ENCODE results near the gene NBEAL2. TPM values are rescaled to one million over a fixed set of nuclear protein-coding genes. Genes with fewer than 3 reads are reported as not detected.

Gene NBEAL2
- total and polyA plus RNA-seq, 5 donors from 2014 or later: 4.7 to 429 (median 10.1) TPM

DNA sequence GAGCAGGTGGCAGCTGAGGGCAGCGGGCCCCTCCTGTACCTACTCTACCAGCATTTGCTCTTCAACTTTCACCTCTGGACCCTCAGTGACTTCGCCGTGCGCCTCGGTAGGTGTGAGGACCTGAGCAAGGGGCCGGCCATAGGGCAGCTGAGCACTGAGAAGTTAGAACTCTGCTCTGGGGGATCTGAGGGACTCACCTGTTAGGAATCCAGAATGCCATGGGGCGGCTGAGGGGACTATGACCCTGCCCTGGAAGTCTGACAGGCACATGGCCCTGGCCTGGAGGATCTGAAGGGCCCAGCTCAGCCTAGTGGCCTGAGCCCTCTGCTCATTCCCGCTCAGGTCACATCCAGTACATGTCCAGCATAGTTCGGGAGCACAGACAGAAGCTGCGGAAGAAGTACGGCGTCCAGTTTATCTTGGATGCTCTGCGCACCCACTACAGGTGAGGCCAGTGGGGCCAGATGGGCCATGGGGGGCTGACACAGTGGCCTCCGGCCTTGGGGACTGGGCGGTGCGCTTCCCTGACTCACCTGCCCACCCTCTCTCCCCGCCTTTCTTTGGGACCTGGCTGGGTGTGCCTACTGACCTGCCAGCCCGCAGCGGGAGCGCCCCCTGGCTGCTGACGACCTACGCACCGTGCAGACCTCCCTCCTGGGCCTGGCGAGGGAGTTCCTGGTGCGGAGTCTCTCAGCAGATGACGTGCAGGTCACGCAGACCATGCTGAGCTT lies 18.8 kb downstream of the NBEAL2 start:
- ATAC-seq (ENCODE audit: low read depth in 2 of 2) (peak; percentile 59 to 74), DNase-seq (peak; percentile 52 to 73 (median 68))
- no peaks in the 10 kb centered on the region for H3K27me3 Mint-ChIP-seq
- H3K27me3 ChIP-seq (ENCODE audit: control insufficient read depth, insufficient read depth, low read length): no peaks in the 10 kb centered on the region
- no peaks in the 10 kb centered on the region for H3K9me3 ChIP-seq (ENCODE audit: control insufficient read depth in 2 of 2, low read length in 2 of 2)
- H3K4me1 ChIP-seq (ENCODE audit: control insufficient read depth, insufficient read depth, low read length, poor library complexity, severe bottlenecking): no peaks in the 10 kb centered on the region
- H3K27ac ChIP-seq (ENCODE audit: insufficient read depth, low read length, poor library complexity, severe bottlenecking): no peak overlapping the region
- H3K36me3 Mint-ChIP-seq: peaks cover 17% of the 10 kb centered on the region
- H3K36me3 ChIP-seq (ENCODE audit: control insufficient read depth, insufficient read depth, low read length): peaks cover 91% of the 10 kb centered on the region
- peaks cover 0 to 13% (median 6%) of the 10 kb centered on the region in 4 donors for H3K4me1 Mint-ChIP-seq
- peak overlapping the region in 1 of 4 donors; percentile 63 for H3K4me3 Mint-ChIP-seq
- H3K4me3 ChIP-seq (ENCODE audit: low read depth, low read length): no peak overlapping the region
- no peaks in the 10 kb centered on the region for H3K9me3 Mint-ChIP-seq
- H3K27ac Mint-ChIP-seq: peak overlapping the region in 2 of 3 donors; percentile 5 to 94

DNA sequence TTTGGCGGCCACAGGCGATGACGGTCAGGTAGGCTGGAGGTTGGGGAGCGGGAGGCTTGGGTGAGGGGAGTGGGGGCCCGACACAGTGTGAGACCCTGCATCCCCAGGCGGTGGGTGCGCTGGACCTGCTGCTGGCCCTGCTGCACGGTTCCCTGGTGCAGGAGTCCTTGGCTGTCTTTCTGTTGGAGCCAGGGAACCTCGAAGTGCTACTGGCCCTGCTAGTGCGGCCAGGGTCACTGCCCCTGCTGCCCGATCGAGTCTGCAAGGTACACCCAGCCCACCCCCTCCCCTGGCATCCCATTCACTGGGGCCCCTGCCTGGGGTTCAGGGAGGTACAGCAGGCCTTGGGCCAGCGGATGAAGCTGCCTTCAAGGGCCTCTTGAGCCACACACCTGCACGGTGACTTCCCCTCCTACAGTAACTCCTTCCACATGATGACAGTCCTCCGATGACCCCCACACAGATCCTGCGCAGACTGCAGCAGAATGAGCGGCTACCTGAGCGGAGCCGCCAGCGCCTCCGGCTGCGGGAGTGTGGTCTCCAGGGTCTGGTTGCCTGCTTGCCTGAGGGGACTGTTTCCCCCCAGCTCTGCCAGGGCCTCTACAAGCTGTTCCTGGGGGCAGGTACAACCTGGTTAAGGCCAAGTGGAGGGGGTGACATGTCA lies 19.5 kb downstream of the NBEAL2 start:
- ATAC-seq (ENCODE audit: low read depth in 2 of 2) (no peak), DNase-seq (no peak)
- H3K27me3 ChIP-seq (ENCODE audit: control insufficient read depth, insufficient read depth, low read length): no peaks in the 10 kb centered on the region
- H3K4me3 ChIP-seq (ENCODE audit: low read depth, low read length): no peak overlapping the region
- no peak overlapping the region for H3K27ac Mint-ChIP-seq
- H3K27ac ChIP-seq (ENCODE audit: insufficient read depth, low read length, poor library complexity, severe bottlenecking): no peak overlapping the region
- H3K36me3 Mint-ChIP-seq: peaks cover 21% of the 10 kb centered on the region
- no peaks in the 10 kb centered on the region for H3K27me3 Mint-ChIP-seq
- peaks cover 92% of the 10 kb centered on the region for H3K36me3 ChIP-seq (ENCODE audit: control insufficient read depth, insufficient read depth, low read length)
- no peaks in the 10 kb centered on the region for H3K9me3 Mint-ChIP-seq
- H3K4me3 Mint-ChIP-seq: peak overlapping the region in 1 of 4 donors; percentile 63
- H3K9me3 ChIP-seq (ENCODE audit: control insufficient read depth in 2 of 2, low read length in 2 of 2): no peaks in the 10 kb centered on the region
- no peaks in the 10 kb centered on the region for H3K4me1 ChIP-seq (ENCODE audit: control insufficient read depth, insufficient read depth, low read length, poor library complexity, severe bottlenecking)
- H3K4me1 Mint-ChIP-seq: peaks cover 0 to 13% (median 6%) of the 10 kb centered on the region in 4 donors

DNA sequence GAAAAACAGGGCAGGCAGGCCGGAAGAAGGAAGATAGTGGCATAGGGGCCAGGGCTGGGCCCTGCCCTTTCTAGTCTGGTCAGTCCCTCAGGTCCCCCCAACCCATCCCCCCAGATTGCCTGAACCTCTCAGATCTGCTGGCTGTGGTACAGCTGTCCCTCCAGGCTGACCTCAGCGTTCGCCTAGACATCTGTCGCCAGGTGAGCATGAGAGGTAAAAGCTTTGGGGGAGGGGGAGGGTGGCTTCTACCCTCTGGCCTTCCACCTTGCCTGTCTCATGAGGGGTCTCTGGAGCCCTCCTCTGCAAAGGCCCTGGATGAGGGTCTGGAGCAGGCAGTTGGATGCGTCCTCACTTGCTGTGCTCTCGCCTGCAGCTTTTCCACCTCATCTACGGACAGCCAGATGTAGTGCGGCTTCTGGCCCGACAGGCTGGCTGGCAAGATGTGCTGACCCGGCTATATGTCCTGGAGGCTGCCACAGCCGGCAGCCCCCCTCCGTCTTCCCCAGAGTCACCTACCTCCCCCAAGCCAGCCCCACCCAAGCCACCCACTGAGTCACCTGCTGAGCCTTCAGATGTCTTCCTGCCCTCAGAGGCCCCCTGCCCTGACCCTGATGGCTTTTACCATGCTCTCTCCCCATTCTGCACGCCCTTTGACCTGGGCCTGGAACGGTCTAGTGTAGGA lies 20.2 kb downstream of the NBEAL2 start:
- Histone ChIP-seq H3K9me3 (ENCODE audit: control insufficient read depth in 2 of 2, low read length in 2 of 2) (no peaks in the 10 kb centered on the region), H3K27ac (ENCODE audit: insufficient read depth, low read length, poor library complexity, severe bottlenecking) (no peak overlapping the region), H3K36me3 (ENCODE audit: control insufficient read depth, insufficient read depth, low read length) (peaks cover 92% of the 10 kb centered on the region), H3K4me1 (ENCODE audit: control insufficient read depth, insufficient read depth, low read length, poor library complexity, severe bottlenecking) (no peaks in the 10 kb centered on the region), H3K4me3 (ENCODE audit: low read depth, low read length) (no peak overlapping the region), H3K27me3 (ENCODE audit: control insufficient read depth, insufficient read depth, low read length) (no peaks in the 10 kb centered on the region)
- H3K36me3 Mint-ChIP-seq: peaks cover 21% of the 10 kb centered on the region
- peaks cover 0 to 13% (median 6%) of the 10 kb centered on the region in 4 donors for H3K4me1 Mint-ChIP-seq
- no peak overlapping the region for H3K27ac Mint-ChIP-seq
- no peaks in the 10 kb centered on the region for H3K9me3 Mint-ChIP-seq
- no peaks in the 10 kb centered on the region for H3K27me3 Mint-ChIP-seq
- ATAC-seq (ENCODE audit: low read depth in 2 of 2) (no peak), DNase-seq (no peak)
- no peak overlapping the region for H3K4me3 Mint-ChIP-seq

DNA sequence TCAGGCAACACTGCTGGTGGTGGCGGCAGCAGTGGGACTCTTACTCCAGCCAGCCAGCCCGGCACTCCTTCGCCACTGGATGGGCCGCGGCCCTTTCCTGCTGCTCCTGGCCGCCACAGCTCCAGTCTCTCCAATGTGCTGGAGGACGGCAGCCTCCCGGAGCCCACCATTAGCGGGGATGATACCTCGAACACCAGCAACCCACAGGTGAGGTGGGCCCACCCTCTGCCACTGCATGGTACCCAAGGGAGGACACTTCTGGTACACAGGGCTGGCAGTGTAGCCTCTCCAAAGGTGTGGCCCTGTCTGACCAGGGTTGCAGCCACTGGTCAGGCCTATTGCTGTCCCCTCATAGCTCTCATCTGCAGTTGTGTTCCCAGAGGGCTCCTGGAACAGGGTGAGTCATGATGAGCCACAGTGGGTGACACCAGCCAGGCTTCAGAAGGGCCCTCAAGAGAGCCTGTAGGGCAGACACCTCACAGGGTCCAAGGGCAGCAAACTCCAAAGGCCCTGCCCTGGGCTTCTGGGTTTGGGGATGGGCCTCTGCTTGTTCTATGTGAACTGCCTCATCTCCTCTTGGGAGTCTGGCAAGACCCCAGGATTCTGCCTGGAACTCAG lies 20.8 kb downstream of the NBEAL2 start:
- H3K27me3 ChIP-seq (ENCODE audit: control insufficient read depth, insufficient read depth, low read length): no peaks in the 10 kb centered on the region
- DNase-seq (no peak), ATAC-seq (ENCODE audit: low read depth in 2 of 2) (no peak)
- Mint-ChIP-seq H3K4me3 (no peak overlapping the region), H3K4me1 (peaks cover 0 to 13% (median 6%) of the 10 kb centered on the region in 4 donors), H3K9me3 (no peaks in the 10 kb centered on the region), H3K36me3 (peaks cover 19% of the 10 kb centered on the region), H3K27me3 (no peaks in the 10 kb centered on the region), H3K27ac (no peak overlapping the region)
- H3K27ac ChIP-seq (ENCODE audit: insufficient read depth, low read length, poor library complexity, severe bottlenecking): no peak overlapping the region
- peaks cover 93% of the 10 kb centered on the region for H3K36me3 ChIP-seq (ENCODE audit: control insufficient read depth, insufficient read depth, low read length)
- H3K4me1 ChIP-seq (ENCODE audit: control insufficient read depth, insufficient read depth, low read length, poor library complexity, severe bottlenecking): no peaks in the 10 kb centered on the region
- H3K9me3 ChIP-seq (ENCODE audit: control insufficient read depth in 2 of 2, low read length in 2 of 2): no peaks in the 10 kb centered on the region
- H3K4me3 ChIP-seq (ENCODE audit: low read depth, low read length): no peak overlapping the region

DNA sequence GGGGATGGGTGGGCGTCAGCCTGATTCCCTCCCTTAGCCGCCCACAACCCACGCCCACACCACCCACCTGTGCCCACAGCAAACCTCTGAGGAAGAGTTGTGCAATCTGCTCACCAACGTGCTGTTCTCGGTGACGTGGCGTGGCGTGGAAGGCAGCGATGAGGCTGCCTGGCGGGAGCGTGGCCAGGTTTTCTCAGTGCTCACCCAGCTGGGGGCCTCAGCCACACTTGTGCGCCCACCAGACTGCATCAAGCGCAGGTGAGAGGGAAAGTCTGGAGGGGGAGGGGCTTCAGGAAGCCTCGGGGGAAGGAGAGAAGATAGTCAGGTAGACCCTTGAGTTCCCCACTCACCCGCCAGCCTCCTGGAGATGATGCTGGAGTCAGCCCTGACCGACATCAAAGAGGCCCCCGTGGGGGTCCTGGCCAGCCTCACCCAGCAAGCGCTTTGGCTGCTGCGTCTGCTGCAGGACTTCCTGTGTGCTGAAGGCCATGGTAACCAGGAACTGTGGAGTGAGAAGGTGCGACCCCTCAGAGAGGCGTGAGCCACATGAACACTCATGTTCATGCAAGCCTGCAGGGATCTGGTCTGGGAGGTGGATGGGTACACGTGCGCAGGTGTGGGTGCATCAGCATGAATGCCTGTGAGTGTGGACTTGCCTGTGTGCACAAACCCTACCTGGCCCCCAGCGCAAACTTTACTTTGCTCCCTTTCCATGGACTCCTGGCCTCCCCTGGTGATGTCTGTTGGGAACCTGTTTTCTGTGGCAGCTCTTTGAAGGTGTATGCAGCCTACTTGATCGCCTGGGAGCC lies 21.7 kb downstream of the NBEAL2 start:
- Histone ChIP-seq H3K9me3 (ENCODE audit: control insufficient read depth in 2 of 2, low read length in 2 of 2) (no peaks in the 10 kb centered on the region), H3K27me3 (ENCODE audit: control insufficient read depth, insufficient read depth, low read length) (no peaks in the 10 kb centered on the region), H3K27ac (ENCODE audit: insufficient read depth, low read length, poor library complexity, severe bottlenecking) (no peak overlapping the region), H3K4me1 (ENCODE audit: control insufficient read depth, insufficient read depth, low read length, poor library complexity, severe bottlenecking) (no peaks in the 10 kb centered on the region), H3K36me3 (ENCODE audit: control insufficient read depth, insufficient read depth, low read length) (peaks cover 94% of the 10 kb centered on the region), H3K4me3 (ENCODE audit: low read depth, low read length) (no peak overlapping the region)
- peak overlapping the region in 1 of 3 donors; percentile 8 for H3K27ac Mint-ChIP-seq
- H3K4me1 Mint-ChIP-seq: peaks cover 0 to 13% (median 6%) of the 10 kb centered on the region in 4 donors
- no peak for ATAC-seq (ENCODE audit: low read depth in 2 of 2)
- DNase-seq: no peak
- H3K36me3 Mint-ChIP-seq: peaks cover 26% of the 10 kb centered on the region
- H3K9me3 Mint-ChIP-seq: no peaks in the 10 kb centered on the region
- H3K4me3 Mint-ChIP-seq: no peak overlapping the region
- no peaks in the 10 kb centered on the region for H3K27me3 Mint-ChIP-seq

DNA sequence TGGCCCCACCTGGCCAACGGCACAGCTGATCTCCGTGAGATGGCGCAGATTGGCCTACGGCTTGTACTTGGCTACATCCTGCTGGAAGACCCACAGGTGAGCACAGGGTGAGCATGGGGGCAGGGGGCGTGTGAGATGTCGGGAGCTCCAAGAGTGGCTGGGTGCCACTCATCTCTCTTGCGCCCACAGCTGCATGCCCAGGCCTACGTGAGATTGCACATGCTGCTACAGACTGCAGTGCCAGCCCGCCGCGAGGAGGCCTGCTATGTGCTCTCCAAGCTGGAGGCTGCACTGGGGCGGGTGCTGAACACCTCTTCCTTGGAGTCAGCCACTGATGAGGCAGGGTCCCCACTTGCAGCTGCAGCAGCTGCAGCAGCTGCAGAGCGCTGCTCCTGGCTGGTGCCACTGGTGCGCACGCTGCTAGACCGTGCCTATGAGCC lies 22.3 kb downstream of the NBEAL2 start:
- H3K27me3 Mint-ChIP-seq: no peaks in the 10 kb centered on the region
- DNase-seq (no peak), ATAC-seq (ENCODE audit: low read depth in 2 of 2) (no peak)
- no peaks in the 10 kb centered on the region for H3K9me3 Mint-ChIP-seq
- Histone ChIP-seq H3K4me1 (ENCODE audit: control insufficient read depth, insufficient read depth, low read length, poor library complexity, severe bottlenecking) (no peaks in the 10 kb centered on the region), H3K27me3 (ENCODE audit: control insufficient read depth, insufficient read depth, low read length) (no peaks in the 10 kb centered on the region), H3K4me3 (ENCODE audit: low read depth, low read length) (no peak overlapping the region), H3K36me3 (ENCODE audit: control insufficient read depth, insufficient read depth, low read length) (peaks cover 95% of the 10 kb centered on the region), H3K9me3 (ENCODE audit: control insufficient read depth in 2 of 2, low read length in 2 of 2) (no peaks in the 10 kb centered on the region), H3K27ac (ENCODE audit: insufficient read depth, low read length, poor library complexity, severe bottlenecking) (no peak overlapping the region)
- peaks cover 32% of the 10 kb centered on the region for H3K36me3 Mint-ChIP-seq
- H3K4me3 Mint-ChIP-seq: no peak overlapping the region
- H3K4me1 Mint-ChIP-seq: peaks cover 0 to 15% (median 6%) of the 10 kb centered on the region in 4 donors
- peak overlapping the region in 1 of 3 donors; percentile 8 for H3K27ac Mint-ChIP-seq

Measured in CD4-positive, CD25-positive, alpha-beta regulatory T cell (primary cell).